HG03354 (cell line): Measurements from ENCODE around the gene AEN.
A peak's percentile ranks its signal among the peaks of the same experiment; 100 is the strongest.

ENCODE experiments used
- ATAC-seq: cut with Tn5 transposase; IDR thresholded peaks from one replicate; pipeline ENCODE4 v1.9.1; 2021; ENCODE audit warnings: mild to moderate bottlenecking; ENCODE audit not compliant: unreplicated experiment, poor library complexity, severe bottlenecking

Gene AEN

GRCh38 chr15:88647351-88648105, 26.4 kb downstream of the AEN start:
- ATAC-seq, result no peak

GRCh38 chr15:88648357-88649214, 27.4 kb downstream of the AEN start:
- no peak for ATAC-seq

- ATAC-seq, result peak; percentile 51
Observed at GRCh38 chr15:88649286-88649733, 28.2 kb downstream of the AEN start.

GRCh38 chr15:88649753-88650551, 28.8 kb downstream of the AEN start:
- no peak for ATAC-seq

- ATAC-seq, result no peak
Observed at GRCh38 chr15:88650556-88650955, 29.4 kb downstream of the AEN start.

GRCh38 chr15:88651136-88651732, 30.1 kb downstream of the AEN start:
- no peak for ATAC-seq

GRCh38 chr15:88651971-88652370, 30.8 kb downstream of the AEN start:
- no peak for ATAC-seq

GRCh38 chr15:88652456-88653199, 31.5 kb downstream of the AEN start:
- no peak for ATAC-seq

GRCh38 chr15:88653200-88654064, 32.3 kb downstream of the AEN start:
- ATAC-seq, result no peak

GRCh38 chr15:88654430-88655102, 33.4 kb downstream of the AEN start:
- ATAC-seq, result no peak

GRCh38 chr15:88655103-88655553, 34.0 kb downstream of the AEN start:
- no peak for ATAC-seq

- no peak for ATAC-seq
Observed at GRCh38 chr15:88655800-88656488, 34.8 kb downstream of the AEN start.

- peak; percentile 92 for ATAC-seq
Observed at GRCh38 chr15:88656760-88657221, 35.7 kb downstream of the AEN start.

- ATAC-seq, result no peak
Observed at GRCh38 chr15:88657326-88658069, 36.4 kb downstream of the AEN start.

GRCh38 chr15:88658070-88658965, 37.2 kb downstream of the AEN start:
- ATAC-seq, result no peak
